IMR-90 (cell line): ENCODE data around the gene TPCN1. TPM values are rescaled to one million over a fixed set of nuclear protein-coding genes. Genes with fewer than 3 reads are reported as not detected.

ENCODE experiments used
- ATAC-seq: fragments of 200-7000 bp; cut with Tn5 transposase; 2 replicates; pipeline ENCODE4 v1.9.1; 2020; ENCODE audit warnings: low read depth, mild to moderate bottlenecking, moderate library complexity
- BruUV-seq: library from RNA; stranded (reverse); fragments of 400-500 nt; replicated peaks from 2 replicates; lab custom pipeline; 2021; lab: Mats Ljungman, UMichigan
- CTCF ChIA-PET: fragments of 300-600 bp; formaldehyde crosslinking; extraction: SDS; loops from one replicate; lab custom pipeline; 2021; ENCODE audit warnings: antibody characterized with exemption; lab: Yijun Ruan, JAX
- POLR2A ChIA-PET: fragments of 300-600 bp; sonication (Branson Sonifier 250); formaldehyde crosslinking; loops from one replicate; lab custom pipeline; 2022; ENCODE audit warnings: antibody characterized with exemption; ENCODE audit not compliant: unreplicated experiment; lab: Charles Lee
- DNase-seq: peaks from one replicate; pipeline ENCODE4 v3.0.0; 2013
- H2AFZ ChIP-seq: replicated peaks from 2 replicates; pipeline ENCODE3; 2013; ENCODE audit warnings: low read length, mild to moderate bottlenecking; ENCODE audit not compliant: poor library complexity
- H2AK5ac ChIP-seq: 2 replicates; pipeline ENCODE4 v1.6.1; 2013; ENCODE audit warnings: low read depth, low read length, inconsistent platforms
- H2AK9ac ChIP-seq: replicated peaks from 2 replicates; pipeline ENCODE3; 2013; ENCODE audit warnings: mild to moderate bottlenecking, low read depth, low read length, moderate library complexity; ENCODE audit not compliant: poor library complexity
- H2BK120ac ChIP-seq: 2 replicates; pipeline ENCODE4 v1.6.1; 2013; ENCODE audit warnings: low read depth, low read length, inconsistent platforms
- H2BK15ac ChIP-seq: 3 replicates; pipeline ENCODE4 v1.6.1; 2013; ENCODE audit warnings: low read depth, low read length, inconsistent platforms
- H2BK20ac ChIP-seq: 2 replicates; pipeline ENCODE4 v1.6.1; 2013; ENCODE audit warnings: low read depth, mild to moderate bottlenecking, inconsistent platforms, low read length, moderate library complexity
- H2BK5ac ChIP-seq: 2 replicates; pipeline ENCODE4 v1.6.1; 2013; ENCODE audit warnings: mild to moderate bottlenecking, low read depth, low read length, inconsistent platforms; ENCODE audit not compliant: poor library complexity, severe bottlenecking
- H3K14ac ChIP-seq: replicated peaks from 2 replicates; pipeline ENCODE4 v1.6.1; 2013; ENCODE audit warnings: low read depth, low read length, inconsistent platforms
- H3K18ac ChIP-seq: 2 replicates; pipeline ENCODE4 v1.6.1; 2013; ENCODE audit warnings: low read depth, low read length, control low read depth
- H3K23ac ChIP-seq: 2 replicates; pipeline ENCODE4 v1.6.1; 2013; ENCODE audit warnings: low read depth, low read length, inconsistent platforms
- H3K27ac ChIP-seq: 2 replicates; pipeline ENCODE4 v1.5.1; 2013; ENCODE audit warnings: mild to moderate bottlenecking, control low read depth, low read length; ENCODE audit not compliant: insufficient read depth
- H3K27me3 ChIP-seq: 2 replicates; pipeline ENCODE4 v1.6.1; 2013; ENCODE audit warnings: low read length; ENCODE audit not compliant: control insufficient read depth, insufficient read depth
- H3K36me3 ChIP-seq: 2 replicates; pipeline ENCODE4 v1.6.1; 2013; ENCODE audit warnings: low read length, mixed read lengths; ENCODE audit not compliant: control insufficient read depth, insufficient read depth
- H3K4ac ChIP-seq: 2 replicates; pipeline ENCODE4 v1.6.1; 2013; ENCODE audit warnings: low read depth, low read length, inconsistent platforms
- H3K4me1 ChIP-seq: 2 replicates; pipeline ENCODE4 v1.6.1; 2013; ENCODE audit warnings: low read length, mixed read lengths; ENCODE audit not compliant: control insufficient read depth, insufficient read depth
- H3K4me2 ChIP-seq: 2 replicates; pipeline ENCODE4 v1.6.1; 2013; ENCODE audit warnings: low read depth, mild to moderate bottlenecking, control low read depth, low read length, moderate library complexity
- H3K4me3 ChIP-seq: 2 replicates; pipeline ENCODE4 v1.5.1; 2013; ENCODE audit warnings: low read depth, mild to moderate bottlenecking, control low read depth, low read length, moderate library complexity; ENCODE audit not compliant: insufficient read depth
- H3K56ac ChIP-seq: 2 replicates; pipeline ENCODE4 v1.6.1; 2013; ENCODE audit warnings: low read length, inconsistent platforms; ENCODE audit not compliant: insufficient read depth; ENCODE audit errors: extremely low read depth
- H3K79me1 ChIP-seq, 2 experiments: 2 replicates each; pipeline ENCODE4 v1.6.1; 2013; ENCODE audit warnings: low read length in 2 of 2, inconsistent platforms in 1 of 2, low read depth in 1 of 2
- H3K9ac ChIP-seq: 2 replicates; pipeline ENCODE4 v1.6.1; 2013; ENCODE audit warnings: low read depth, low read length, control low read depth
- H3K9me1 ChIP-seq: 2 replicates; pipeline ENCODE4 v1.6.1; 2013; ENCODE audit warnings: low read length, inconsistent platforms; ENCODE audit not compliant: insufficient read depth
- H3K9me3 ChIP-seq: 2 replicates; pipeline ENCODE4 v1.6.1; 2013; ENCODE audit warnings: low read length; ENCODE audit not compliant: control insufficient read depth, insufficient read depth
- H4K20me1 ChIP-seq: 2 replicates; pipeline ENCODE4 v1.6.1; 2013; ENCODE audit warnings: low read length, inconsistent platforms; ENCODE audit not compliant: insufficient read depth
- H4K5ac ChIP-seq: 2 replicates; pipeline ENCODE4 v1.6.1; 2013; ENCODE audit warnings: mild to moderate bottlenecking, low read depth, low read length, control low read depth
- H4K8ac ChIP-seq, 2 experiments: 2 replicates each; pipeline ENCODE4 v1.6.1; 2013; ENCODE audit warnings: low read depth in 2 of 2, low read length in 2 of 2, control low read depth in 1 of 2, inconsistent platforms in 1 of 2
- H4K91ac ChIP-seq: 2 replicates; pipeline ENCODE4 v1.6.1; 2013; ENCODE audit warnings: low read depth, low read length, inconsistent platforms; ENCODE audit not compliant: insufficient read depth
- BHLHE40 ChIP-seq: fragments of 150-350 bp; IDR thresholded peaks from 2 replicates; pipeline ENCODE4 v1.6.1; 2016; ENCODE audit warnings: mild to moderate bottlenecking, low read depth, low read length
- CEBPB ChIP-seq: IDR thresholded peaks from 2 replicates; pipeline ENCODE4 v1.6.1; 2012; ENCODE audit warnings: low read depth, low read length, improper control_type of control experiment
- CHD1 ChIP-seq: IDR thresholded peaks from 2 replicates; pipeline ENCODE4 v1.6.1; 2012; ENCODE audit warnings: low read depth, low read length, improper control_type of control experiment
- FOS ChIP-seq: fragments of 150-350 bp; IDR thresholded peaks from 2 replicates; pipeline ENCODE4 v1.6.1; 2016; ENCODE audit warnings: low read depth, low read length
- MAFK ChIP-seq: IDR thresholded peaks from 2 replicates; pipeline ENCODE4 v1.6.1; 2012; ENCODE audit warnings: low read depth, low read length, improper control_type of control experiment
- MAZ ChIP-seq: IDR thresholded peaks from 2 replicates; pipeline ENCODE4 v1.6.1; 2012; ENCODE audit warnings: low read depth, mild to moderate bottlenecking, low read length, improper control_type of control experiment, moderate library complexity, borderline replicate concordance
- MXI1 ChIP-seq: IDR thresholded peaks from 2 replicates; pipeline ENCODE4 v1.6.1; 2012; ENCODE audit warnings: low read depth, mild to moderate bottlenecking, low read length, moderate library complexity, borderline replicate concordance
- NFE2L2 ChIP-seq: fragments of 150-350 bp; IDR thresholded peaks from 2 replicates; pipeline ENCODE4 v1.6.1; 2016; ENCODE audit warnings: low read depth, mild to moderate bottlenecking, low read length
- POLR2A ChIP-seq: IDR thresholded peaks from 2 replicates; pipeline ENCODE4 v1.6.1; 2012; ENCODE audit warnings: mild to moderate bottlenecking, low read depth, low read length
- RAD21 ChIP-seq: IDR thresholded peaks from 2 replicates; pipeline ENCODE4 v1.6.1; 2012; ENCODE audit warnings: low read length, improper control_type of control experiment
- RCOR1 ChIP-seq: IDR thresholded peaks from 2 replicates; pipeline ENCODE4 v1.6.1; 2012; ENCODE audit warnings: mild to moderate bottlenecking, low read length, improper control_type of control experiment; ENCODE audit not compliant: insufficient replicate concordance
- RFX5 ChIP-seq: IDR thresholded peaks from 2 replicates; pipeline ENCODE4 v1.8.0; 2012; ENCODE audit warnings: low read depth, mild to moderate bottlenecking, low read length, moderate library complexity
- SMC3 ChIP-seq: fragments of 150-350 bp; IDR thresholded peaks from 2 replicates; pipeline ENCODE4 v1.6.1; 2016; ENCODE audit warnings: low read depth, mild to moderate bottlenecking, antibody characterized with exemption, low read length, moderate library complexity
- WGBS, 2 experiments: methylation state at CpG; one replicate each; pipeline versions ENCODE4 v1.1.5 to v1.1.7; 2013; ENCODE audit warnings: missing lambda C conversion rate in 2 of 2; ENCODE audit not compliant: insufficient read length in 1 of 2; ENCODE audit errors: extremely low coverage in 2 of 2; 5-methylcytosine and 5-hydroxymethylcytosine counted together
- dilution Hi-C: fragments of 300-500 bp; cut with HindIII; formaldehyde crosslinking; loops from one replicate; pipeline ENCODE4 v1.14.3; 2018; ENCODE audit warnings: low sequenced_read_pairs; ENCODE audit not compliant: unreplicated experiment
- in situ Hi-C: fragments of 300-500 bp; cut with MboI; formaldehyde crosslinking; loops from 3 replicates; pipeline ENCODE4 v1.14.3; 2019; ENCODE audit warnings: low sequenced_read_pairs, inconsistent platforms, mixed read lengths
- intact Hi-C: fragments of 100-400 bp; cut with micrococcal nuclease; formaldehyde crosslinking; loops from 2 replicates; pipeline ENCODE4 v1.10.0; 2022
- polyA plus RNA-seq, 3 experiments: library from polyadenylated mRNA; depleted of rRNA; stranded (reverse); fragments of >200 nt; gene quantifications; 2 replicates each; pipeline ENCODE4 v1.2.3, GENCODE V29; 2012; ENCODE audit warnings: low replicate concordance in 1 of 3
- total RNA-seq: library from RNA; depleted of rRNA; stranded (reverse); fragments of >200 nt; gene quantifications from 2 replicates; pipeline ENCODE4 v1.2.3, GENCODE V29; 2012
- TF ChIP-seq, protein P1 (sequence below): fragments of 150-350 bp; IDR thresholded peaks from 2 replicates; pipeline ENCODE4 v1.6.1; 2017; ENCODE audit warnings: mild to moderate bottlenecking, antibody characterized with exemption, low read length, low read depth
- TF ChIP-seq, protein P2 (sequence below): conservative IDR thresholded peaks from 2 replicates; pipeline ENCODE4 v1.5.1; 2012; ENCODE audit warnings: mild to moderate bottlenecking, low read depth, low read length, improper control_type of control experiment
- TF ChIP-seq, protein P3 (sequence below): fragments of 150-350 bp; IDR thresholded peaks from 2 replicates; pipeline ENCODE4 v1.6.1; 2016; ENCODE audit warnings: low read depth, mild to moderate bottlenecking, low read length, moderate library complexity, borderline replicate concordance

TPCN1 gene
- total and polyA plus RNA-seq, 2 of the 4 experiments (the other 2 are of a cell fraction): 2.0 to 13.2 TPM

DNA sequence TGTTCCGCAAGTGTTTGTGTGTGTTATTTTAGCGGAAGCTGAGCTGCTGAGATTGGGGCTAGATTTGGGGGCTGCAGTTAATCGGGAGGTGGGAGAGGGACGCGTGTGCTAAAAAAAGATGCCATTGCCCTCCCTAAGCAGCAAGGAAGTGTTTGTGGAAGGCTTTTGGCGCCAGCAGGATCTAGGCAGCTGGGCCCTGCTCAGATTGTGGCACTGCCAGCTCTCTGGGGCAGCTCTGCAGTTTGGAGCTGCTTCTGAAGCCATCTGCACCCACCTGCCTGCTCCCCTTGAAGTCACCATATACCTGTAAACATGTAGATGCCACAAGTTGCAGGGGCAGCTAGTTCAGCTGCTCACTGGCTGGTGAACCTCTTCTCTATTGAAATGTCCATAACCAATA is 28.8 kb downstream of the TPCN1 start:
- Histone ChIP-seq H3K4me1 (peaks cover 14% of the 10 kb centered on the region), H3K56ac (no peak overlapping the region), H3K9ac (no peak overlapping the region), H3K23ac (no peak overlapping the region), H3K4me2 (no peak overlapping the region), H2BK20ac (no peak overlapping the region), H2AK5ac (no peak overlapping the region), H3K9me1 (peaks cover 15% of the 10 kb centered on the region; the same call in 1 of the 2 replicates), H4K8ac (no peak overlapping the region), H2AFZ (no peak overlapping the region), H3K4me3 (no peak overlapping the region), H3K4ac (no peak overlapping the region), H2AK9ac (no peak overlapping the region), H3K27ac (no peak overlapping the region), H3K18ac (no peak overlapping the region), H3K14ac (no peak overlapping the region), H3K79me1 (0 out of 4 replicates have a peak, but pooled peaks cover 0 to 6% of the 10 kb centered on the region in 2 experiments), H4K5ac (no peak overlapping the region), H4K20me1 (no peaks in the 10 kb centered on the region; the same call in 1 of the 2 replicates), H3K36me3 (peaks cover 1% of the 10 kb centered on the region; the same call in 1 of the 2 replicates), H2BK5ac (no peak overlapping the region), H3K9me3 (peaks cover 2% of the 10 kb centered on the region; the same call in 1 of the 2 replicates), H4K91ac (no peak overlapping the region), H3K27me3 (no peaks in the 10 kb centered on the region), H2BK120ac (no peak overlapping the region), H2BK15ac (no peak overlapping the region)
- ChIA-PET CTCF (no interaction called here), POLR2A (no interaction called here)
- DNase-seq (no peak), ATAC-seq (no peak)
- in situ Hi-C loops: no loop called here
- 96% methylated on average over 5 of the region's 6 CpGs; no CpG with 5 or more reads in 1 of the 2 experiments for WGBS, 2 experiments
- TF ChIP-seq, protein P1, sequence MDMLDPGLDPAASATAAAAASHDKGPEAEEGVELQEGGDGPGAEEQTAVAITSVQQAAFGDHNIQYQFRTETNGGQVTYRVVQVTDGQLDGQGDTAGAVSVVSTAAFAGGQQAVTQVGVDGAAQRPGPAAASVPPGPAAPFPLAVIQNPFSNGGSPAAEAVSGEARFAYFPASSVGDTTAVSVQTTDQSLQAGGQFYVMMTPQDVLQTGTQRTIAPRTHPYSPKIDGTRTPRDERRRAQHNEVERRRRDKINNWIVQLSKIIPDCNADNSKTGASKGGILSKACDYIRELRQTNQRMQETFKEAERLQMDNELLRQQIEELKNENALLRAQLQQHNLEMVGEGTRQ: no peak
- TF ChIP-seq RAD21 (no peak), BHLHE40 (no peak), MAFK (no peak), CHD1 (no peak), FOS (no peak), RFX5 (no peak), MXI1 (no peak), POLR2A (no peak), RCOR1 (no peak), CEBPB (no peak), MAZ (no peak), SMC3 (no peak), NFE2L2 (no peak)
- TF ChIP-seq, protein P2, sequence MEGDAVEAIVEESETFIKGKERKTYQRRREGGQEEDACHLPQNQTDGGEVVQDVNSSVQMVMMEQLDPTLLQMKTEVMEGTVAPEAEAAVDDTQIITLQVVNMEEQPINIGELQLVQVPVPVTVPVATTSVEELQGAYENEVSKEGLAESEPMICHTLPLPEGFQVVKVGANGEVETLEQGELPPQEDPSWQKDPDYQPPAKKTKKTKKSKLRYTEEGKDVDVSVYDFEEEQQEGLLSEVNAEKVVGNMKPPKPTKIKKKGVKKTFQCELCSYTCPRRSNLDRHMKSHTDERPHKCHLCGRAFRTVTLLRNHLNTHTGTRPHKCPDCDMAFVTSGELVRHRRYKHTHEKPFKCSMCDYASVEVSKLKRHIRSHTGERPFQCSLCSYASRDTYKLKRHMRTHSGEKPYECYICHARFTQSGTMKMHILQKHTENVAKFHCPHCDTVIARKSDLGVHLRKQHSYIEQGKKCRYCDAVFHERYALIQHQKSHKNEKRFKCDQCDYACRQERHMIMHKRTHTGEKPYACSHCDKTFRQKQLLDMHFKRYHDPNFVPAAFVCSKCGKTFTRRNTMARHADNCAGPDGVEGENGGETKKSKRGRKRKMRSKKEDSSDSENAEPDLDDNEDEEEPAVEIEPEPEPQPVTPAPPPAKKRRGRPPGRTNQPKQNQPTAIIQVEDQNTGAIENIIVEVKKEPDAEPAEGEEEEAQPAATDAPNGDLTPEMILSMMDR: no peak
- TF ChIP-seq, protein P3, sequence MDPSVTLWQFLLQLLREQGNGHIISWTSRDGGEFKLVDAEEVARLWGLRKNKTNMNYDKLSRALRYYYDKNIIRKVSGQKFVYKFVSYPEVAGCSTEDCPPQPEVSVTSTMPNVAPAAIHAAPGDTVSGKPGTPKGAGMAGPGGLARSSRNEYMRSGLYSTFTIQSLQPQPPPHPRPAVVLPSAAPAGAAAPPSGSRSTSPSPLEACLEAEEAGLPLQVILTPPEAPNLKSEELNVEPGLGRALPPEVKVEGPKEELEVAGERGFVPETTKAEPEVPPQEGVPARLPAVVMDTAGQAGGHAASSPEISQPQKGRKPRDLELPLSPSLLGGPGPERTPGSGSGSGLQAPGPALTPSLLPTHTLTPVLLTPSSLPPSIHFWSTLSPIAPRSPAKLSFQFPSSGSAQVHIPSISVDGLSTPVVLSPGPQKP: no peak
- intact Hi-C loops: no loop called here
- dilution Hi-C loops: no loop called here
- BruUV-seq: no TSS peak
